Renal pelvis (tissue), 4 donors: ENCODE measurements around the gene CAP2. TPM values are rescaled to one million over a fixed set of nuclear protein-coding genes. Genes with fewer than 3 reads are reported as not detected.
"Not testable (repeated sequence)": the region's sequence is repeated elsewhere in the genome, so short reads cannot be mapped to it uniquely, and the experiment has no call there.

Experiments
- DNase-seq: peaks from one replicate; pipeline ENCODE4 v3.0.0-alpha.2; 2013
- polyA plus RNA-seq, 3 donors: library from polyadenylated mRNA; unstranded; fragments of 120-200 nt; gene quantifications; one replicate each; pipeline ENCODE4 v1.2.1, GENCODE V29; 2013; ENCODE audit not compliant: insufficient read length in 3 of 3

Gene CAP2
- polyA plus RNA-seq, 3 donors = 12.6 to 13.0 (median 12.6) TPM

DNA sequence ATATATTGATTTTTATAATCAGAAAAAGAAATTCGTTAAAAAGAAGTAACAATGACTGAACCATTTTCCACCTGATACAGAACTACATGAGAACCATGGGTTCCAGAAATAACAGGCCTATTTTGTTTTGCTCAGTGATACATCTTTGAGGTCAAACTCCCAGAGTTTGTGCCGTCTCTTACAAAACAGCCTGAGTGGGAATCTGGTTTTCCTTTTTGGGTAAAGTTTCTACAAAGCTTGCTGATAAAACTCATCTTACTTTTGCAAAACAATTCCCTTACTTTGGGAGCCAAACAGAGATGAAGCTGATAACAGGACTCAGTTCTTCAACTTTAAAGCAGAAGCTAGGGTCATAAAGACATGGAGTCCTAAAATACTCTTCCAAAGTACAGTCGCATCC is 108.0 kb downstream of the CAP2 start:
- DNase-seq = no peak

DNA sequence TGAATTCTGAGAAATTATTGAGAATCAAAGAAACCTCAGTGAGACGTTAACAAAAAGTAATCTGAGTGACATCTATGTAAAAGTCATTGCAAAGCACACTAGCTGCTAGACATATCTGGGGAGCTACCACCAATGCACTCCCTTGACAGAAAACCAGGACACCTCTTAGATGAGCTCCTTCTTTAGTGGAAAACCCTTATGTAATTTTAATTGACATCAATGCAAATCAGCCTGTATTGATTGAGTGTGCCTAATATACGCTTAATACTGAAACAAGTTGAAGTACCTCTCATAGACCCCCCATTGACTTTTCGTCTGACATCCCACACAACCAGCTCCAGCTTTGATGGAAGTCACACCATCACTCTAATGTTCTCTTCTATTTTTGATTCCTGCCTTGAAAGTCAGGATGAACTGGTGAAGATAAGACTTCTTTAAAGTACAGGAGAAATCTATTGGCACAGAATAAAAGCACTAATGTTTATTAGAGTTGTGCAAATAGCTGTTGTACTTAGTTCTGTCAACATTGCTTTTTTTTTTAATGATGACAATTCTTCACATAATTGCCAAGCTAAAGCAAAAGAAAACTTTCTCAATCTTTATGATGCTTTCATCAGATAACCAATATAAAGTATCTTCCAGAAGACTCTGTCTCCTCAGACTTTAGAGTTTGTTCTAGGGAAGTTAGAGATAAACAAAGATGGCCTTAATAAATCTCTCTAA is 108.7 kb downstream of the CAP2 start:
- no peak for DNase-seq

DNA sequence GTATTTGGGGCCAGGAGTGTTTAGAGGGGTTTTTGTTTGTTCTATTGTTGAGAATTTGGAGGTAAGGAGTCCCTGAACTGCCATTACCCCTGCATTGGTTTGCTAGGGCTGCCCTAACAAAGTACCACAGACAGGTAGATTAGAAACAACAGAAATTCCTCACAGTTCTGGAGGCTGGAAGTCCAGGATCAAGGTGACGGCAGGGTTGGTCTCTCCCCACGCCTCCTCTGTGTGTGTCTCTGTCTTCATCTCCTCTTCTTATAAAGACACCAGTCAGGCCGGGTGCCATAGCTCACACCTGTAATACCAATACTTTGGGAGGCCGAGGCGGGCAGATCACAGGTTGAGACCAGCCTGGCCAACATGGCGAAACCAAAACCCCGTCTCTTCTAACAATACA is 109.7 kb downstream of the CAP2 start:
- DNase-seq = no peak

DNA sequence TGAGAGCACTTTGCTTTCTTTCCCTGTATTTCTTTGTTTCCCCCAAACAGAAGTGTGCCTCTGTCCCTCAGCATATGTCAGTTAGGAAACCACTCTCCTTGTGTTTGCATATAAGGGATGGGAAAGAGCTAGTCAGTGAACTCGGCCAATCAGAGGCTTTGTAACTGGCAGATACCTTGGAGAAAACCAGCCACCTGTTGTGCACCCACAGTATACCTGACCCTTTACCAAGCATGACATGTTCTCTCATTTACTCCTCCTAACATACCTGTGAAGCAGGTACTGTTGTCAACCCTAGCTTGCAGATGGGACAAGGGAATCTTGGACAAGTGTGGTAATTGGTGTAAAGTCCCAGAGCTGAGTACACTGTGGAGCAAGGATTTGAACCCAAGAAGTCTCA is 110.6 kb downstream of the CAP2 start:
- no peak for DNase-seq

DNA sequence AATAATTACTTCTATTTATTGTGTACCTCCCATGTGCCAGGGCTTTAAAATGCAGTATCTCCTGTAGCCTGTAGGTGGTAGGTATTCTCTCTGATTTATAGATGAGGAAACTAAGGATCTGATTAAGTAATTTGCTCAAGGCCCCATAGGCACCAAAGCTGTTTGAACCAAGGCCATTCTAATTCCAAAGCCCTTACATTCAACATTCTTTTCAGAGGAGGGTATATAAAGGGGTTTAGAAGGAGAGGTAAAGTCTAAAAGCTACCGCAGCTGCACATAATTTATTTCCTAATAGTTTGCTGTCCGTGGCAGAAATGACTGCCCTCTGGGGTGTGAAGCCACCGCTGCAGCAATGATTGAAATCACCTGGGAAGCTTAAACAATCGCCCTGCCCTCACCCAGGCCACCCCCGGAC is 111.7 kb downstream of the CAP2 start:
- no peak for DNase-seq

DNA sequence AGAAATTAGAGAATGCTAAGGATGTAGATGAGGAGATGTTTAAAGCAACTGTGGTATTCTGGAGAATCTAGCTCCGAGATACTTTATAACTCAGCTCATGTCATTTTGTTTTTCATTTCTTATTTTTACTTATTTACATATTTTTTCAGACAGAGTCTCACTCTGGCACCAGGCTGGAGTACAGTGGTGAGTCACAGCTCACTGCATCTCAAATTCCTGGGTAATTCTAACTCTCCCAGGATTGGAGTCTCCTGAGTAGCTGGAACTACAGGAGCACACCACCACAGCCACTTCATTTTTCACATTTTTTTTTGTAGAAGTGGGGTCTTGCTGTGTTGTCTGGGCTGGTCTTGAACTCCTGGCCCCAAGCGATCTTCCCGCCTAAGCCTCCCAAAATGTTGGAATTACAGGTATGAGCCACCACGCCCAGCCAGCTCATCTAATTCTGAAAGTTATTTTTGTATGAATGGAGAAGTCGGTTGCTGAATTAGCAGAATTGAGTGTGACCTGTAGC is 112.4 kb downstream of the CAP2 start:
- no peak for DNase-seq

DNA sequence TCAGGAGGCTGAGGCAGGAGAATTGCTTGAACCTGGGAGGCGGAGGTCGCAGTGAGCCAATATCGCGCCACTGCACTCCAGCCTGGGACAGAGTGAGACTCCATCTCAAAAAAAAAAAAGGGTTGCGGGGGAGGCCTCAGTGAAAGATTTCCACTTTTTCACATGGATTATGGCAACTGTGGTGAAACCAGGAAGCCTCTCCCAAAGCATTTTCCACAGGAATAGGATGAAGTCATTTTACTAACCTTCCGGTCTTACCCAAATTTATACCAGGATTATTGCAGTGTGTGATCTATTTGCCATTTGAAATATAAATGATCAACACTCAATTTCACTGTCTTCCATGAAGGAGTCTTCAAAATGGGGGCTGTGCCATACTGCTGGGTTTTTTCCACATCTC is 113.1 kb downstream of the CAP2 start:
- no peak for DNase-seq

DNA sequence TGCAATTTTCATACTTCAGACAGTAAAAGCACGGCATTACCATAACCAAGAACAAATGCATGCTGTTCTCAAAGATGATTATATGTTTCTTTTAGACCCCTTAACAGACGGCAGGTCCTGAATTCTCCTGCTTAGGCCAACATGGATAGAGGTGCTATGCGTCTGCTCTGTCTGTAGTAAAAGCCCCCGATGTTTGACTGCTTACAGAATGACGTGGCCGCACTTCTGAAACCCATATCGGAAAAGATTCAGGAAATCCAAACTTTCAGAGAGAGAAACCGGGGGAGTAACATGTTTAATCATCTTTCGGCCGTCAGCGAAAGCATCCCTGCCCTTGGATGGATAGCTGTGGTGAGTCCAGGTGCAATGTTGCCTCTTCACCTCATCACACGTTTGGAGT is 113.6 kb downstream of the CAP2 start:
- DNase-seq = no peak

DNA sequence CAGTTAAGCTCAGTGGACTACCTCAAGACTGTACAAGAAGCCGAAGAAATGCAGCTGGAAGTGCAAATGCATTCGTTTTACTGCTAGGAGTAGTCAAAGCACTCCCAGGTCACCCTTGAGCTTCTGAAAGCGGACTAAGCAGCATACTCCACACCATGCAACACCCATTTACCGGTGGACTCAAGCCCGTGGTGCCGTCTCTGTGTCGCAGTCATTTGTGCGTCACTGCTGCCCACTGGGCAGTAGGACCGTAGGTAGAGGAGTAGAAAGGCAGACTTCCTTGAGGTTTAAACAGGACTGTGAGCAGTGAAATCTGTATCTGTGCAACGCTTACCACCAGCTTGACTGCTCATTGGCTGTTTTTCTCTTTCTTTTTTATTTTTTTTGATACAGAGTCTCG is 117.7 kb downstream of the CAP2 start:
- DNase-seq = no peak

DNA sequence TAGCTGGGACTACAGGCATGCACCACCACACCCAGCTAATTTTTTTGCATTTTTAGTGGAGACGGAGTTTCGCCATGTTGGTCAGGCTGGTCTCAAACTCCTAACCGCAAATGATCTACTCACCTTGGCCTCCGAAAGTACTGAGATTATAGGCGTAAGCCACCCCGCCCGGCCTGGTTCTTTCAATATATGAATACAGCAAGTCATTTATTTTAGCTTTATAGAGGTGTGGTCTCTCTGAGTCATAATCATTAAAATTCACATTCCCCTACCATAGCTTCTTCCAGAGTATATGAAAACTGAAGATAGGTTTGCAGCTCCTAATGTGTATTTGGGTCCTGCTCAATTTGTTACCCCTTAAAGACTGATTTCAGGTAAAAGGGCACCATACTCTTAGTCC is 118.2 kb downstream of the CAP2 start:
- DNase-seq = no peak

DNA sequence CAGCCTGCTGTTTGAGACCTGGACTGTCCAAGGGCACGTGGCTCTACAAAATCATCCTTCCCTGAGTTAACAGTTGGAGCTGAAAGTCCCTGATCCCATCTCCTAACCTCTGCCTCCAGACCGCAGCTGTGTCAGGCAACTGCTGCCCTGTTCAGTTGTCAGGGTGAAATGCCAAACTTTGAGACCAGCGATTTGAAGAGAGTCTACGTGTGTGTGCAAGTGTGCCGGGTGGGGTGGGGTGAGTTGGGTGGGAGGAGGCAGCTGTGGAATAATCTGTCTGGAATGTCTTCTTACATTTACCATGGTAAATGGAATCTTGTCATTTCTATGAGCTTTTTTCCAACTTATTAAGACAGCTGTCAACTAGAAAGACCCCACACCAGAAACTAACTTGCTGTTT is 125.7 kb downstream of the CAP2 start:
- no peak for DNase-seq

DNA sequence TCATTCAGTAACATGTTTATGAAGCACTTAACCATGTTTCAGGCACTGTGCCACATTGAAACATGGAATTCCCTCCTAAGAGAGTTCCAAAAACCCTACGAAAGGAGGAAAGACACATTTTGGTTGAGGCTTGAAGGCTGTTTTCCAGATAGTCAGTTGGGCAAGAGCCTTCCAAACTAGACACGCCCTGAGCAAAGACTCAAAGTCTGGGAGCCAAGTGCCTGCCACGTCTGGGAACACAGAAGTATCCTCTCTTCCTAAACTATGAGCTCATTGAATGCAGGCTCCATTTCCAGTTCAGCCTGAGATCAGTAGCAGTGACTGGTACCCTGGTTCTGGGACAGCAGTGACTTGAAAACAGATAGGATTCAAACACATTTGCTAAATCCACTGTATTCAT is 132.2 kb downstream of the CAP2 start:
- DNase-seq = no peak

DNA sequence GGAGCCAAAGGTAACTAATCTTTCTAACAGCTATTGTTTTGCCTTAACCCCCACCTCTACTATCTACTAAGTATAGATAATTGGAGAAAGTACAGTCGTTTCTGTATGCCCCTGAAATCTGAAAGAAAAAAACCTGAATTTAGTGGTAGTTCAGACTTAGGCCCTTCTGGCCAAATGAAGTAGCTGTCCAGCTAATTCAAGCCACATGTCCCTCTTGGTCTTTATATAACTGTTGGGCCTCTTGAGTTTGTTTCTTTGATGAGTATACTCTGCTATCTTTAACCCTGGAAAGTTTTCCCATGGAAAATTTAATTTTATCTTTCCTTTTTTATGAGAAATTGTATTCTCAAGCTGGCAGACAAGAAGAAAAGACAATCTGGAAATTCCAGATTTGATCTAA is 133.7 kb downstream of the CAP2 start:
- no peak for DNase-seq

DNA sequence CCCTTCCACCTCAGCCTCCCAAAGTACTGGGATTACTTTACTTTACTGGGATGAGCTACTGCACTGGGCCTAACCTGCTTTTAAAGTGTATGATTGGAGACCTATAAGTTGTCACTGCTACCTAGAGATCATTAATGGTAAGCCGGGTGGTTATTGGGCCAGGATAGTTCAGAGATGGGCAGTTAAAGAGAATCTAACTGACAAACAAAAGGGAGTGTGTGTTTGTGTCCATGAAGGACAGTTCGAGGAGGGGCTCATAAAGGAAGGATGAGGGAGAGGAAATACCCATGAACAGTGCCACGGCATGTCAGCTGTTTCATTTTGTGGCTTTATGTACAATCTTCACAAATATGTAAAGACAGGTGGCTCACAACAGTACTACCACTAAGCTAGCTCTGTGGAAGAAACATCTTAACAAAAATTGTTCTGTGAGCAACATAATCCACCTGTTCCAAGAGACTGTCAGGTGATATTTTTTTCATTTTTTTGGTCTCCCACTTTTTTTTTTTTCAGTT is 137.0 kb downstream of the CAP2 start:
- no peak for DNase-seq

DNA sequence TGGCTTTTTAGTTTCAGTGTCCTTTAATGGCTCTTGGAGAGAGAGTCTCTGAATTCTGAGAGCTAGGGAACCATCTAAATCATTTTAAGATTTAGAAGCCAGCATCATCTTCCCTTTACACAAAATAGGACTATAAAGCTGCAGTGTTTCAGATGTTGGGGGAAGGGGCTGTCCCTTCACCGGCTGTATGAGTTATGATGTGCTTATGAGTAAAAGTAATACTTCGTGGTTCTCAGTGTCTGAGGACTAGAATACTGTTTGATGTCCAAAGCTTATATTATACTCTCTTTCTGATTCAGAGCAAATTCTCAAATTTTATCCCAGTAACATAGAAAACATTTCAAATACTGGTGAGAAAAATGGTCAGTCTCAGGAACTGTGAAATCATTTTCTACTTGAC is 143.2 kb downstream of the CAP2 start:
- DNase-seq = no peak

DNA sequence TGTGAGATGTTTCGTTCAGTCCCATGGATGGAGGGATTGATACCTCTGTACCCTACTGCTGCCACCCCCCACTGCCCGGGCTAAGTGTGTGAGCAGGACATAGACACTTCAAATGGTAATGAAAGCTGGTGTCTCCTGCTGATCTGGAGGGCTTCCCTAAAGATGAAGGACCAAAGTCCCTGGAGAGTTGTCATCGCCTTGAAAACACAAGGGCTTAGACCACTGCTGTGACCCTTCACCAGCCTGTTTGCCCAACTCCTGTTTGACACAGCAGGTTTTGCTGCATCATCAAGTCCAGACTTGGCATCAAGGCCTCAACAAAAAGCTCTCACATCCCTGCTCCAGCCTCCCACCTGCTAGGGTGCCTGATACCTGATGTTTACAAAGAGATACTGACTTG is 148.8 kb downstream of the CAP2 start:
- no peak for DNase-seq

DNA sequence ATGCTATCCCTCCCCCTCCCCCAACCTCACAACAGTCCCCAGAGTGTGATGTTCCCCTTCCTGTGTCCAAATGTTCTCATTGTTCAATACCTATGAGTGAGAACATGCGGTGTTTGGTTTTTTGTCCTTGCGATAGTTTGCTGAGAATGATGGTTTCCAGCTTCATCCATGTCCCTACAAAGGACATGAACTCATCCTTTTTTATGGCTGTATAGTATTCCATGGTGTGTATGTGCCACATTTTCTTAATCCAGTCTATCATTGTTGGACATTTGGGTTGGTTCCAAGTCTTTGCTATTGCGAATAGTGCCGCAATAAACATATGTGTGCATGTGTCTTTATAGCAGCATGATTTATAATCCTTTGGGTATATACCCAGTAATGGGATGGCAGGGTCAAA is 152.3 kb downstream of the CAP2 start:
- DNase-seq = not testable (repeated sequence)

DNA sequence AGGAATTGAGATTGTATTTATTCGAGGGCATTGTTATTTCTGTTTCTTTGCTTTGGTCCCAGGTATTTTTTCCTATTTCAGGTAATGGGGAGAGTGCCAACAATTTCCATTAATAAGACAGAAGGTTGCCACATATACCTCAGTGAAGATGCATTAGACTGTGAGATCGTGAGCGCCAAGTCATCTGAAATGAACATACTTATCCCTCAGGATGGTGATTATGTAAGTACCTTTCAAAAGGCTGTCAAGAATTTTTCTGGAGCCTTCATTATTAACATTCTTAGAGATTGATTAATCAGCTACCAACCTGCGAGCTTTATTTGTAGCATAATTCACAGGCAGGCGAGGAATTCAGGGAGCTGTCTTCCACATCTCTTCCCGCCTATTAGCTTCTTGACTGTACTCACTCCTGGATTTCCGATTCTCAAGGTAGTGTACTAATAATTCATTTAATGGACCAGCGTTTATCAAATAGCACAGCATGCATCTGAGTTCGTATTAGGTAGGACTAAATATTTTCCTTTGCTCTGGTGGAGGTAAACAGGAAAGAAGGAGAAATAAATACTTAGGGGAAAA is 158.1 kb downstream of the CAP2 start:
- DNase-seq = no peak

DNA sequence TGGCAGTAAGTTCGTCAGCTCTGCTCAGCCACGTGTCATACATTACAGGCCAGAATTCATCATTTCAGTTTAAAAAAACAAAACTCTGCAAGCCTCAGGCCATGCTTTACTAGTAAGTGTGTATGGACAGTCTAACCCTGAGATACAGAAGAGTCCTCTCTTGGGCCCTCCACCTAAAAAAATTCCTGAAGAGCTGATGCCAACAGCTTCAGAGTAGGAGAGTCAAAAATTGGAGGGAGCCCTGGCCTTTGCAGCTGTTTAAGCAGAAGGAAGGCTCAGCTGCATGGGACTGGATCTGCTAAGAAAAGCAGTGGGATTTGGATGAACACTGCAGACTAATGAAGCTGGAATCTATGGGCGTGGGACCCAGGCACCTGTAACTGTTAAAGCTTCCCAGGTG is 159.5 kb downstream of the CAP2 start:
- no peak for DNase-seq

DNA sequence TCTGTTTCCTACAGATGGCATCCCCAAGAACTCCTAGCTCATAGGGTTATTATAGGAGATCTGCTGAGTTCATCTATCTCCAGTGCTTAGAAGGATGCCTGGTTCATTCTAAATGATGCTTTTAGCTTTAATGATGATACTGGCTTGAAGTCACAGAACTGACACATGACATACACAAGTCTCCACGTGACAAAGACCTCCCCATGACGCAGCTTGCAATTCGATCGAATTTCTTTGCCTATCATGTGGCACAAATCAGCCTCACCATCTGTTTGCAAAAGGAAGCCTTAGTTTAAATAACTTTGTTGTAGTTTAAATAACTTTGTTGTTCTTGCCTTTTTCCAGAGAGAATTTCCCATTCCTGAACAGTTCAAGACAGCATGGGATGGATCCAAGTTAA is 162.6 kb downstream of the CAP2 start:
- DNase-seq = no peak

DNA sequence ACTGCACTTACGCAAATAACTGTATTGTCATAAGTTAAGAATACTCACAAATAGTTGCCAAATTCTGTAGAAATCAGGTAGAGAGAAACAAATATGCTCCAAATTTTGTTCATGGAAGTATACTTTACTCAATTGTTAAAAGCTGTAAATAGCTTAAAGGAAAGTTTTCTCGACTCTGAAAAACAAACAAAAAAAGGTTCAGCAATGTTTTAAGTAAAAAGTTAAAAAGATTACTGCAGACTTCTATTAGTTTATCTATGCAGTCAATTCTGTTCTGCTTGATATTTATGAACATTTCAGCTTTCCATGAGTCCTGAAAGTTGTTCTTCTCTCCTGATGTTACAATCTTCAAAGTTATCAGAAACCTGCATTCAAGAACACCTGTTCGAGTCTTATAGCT is 169.2 kb downstream of the CAP2 start:
- no peak for DNase-seq

DNA sequence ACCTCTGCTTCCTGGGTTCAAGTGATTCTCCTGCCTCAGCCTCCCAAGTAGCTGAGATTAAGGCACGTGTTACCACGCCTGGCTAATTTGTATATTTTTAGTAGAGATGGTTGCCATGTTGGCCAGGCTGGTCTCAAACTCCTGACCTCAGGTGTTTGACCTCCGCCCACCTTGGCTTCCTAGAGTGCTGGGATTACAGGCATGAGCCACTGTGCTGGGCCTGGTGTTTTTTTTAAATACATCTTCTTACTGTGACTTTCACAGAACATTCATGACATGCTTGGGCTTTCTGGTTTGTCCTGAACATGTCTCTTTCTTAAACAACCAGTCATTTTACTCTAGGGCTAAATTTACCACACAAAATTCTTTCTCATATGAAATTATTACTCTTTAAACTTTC is 172.0 kb downstream of the CAP2 start:
- DNase-seq = no peak

DNA sequence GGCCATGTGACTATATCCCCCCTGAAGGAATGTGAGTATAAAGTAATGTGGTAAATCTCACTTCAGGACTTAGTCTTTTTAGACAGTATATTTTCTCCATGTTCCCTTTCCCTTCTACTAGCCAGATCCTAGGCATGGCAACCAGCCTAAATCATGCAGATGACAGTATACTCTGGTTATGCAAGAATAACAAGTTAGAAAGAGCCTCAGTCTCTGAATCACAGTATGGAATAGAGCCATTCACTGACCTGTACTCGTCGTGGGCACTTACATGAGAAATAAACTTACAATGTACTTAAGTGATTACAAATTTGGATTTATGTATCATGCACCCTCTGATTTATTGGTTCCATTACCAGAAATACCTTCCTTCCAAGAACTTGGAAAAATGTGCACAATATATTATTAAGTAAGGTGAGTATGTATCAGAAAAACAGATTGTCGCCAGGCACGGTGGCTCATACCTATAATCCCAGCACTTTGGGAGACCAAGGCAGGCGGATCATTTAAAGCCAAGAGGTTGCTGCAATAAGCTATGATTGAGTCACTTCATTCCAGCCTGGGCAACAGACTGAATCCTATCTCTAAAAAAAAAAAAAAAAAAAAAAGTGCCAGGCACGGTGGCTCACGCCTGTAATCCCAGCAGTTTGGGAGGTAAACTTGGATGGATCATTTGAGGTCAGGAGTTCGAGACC is 181.6 kb downstream of the CAP2 start:
- DNase-seq = no peak
